Suppressor macrophage (primary cell): ENCODE measurements around the gene PRMT9.

ENCODE experiments used
- DNase-seq, 4 experiments: peaks; one replicate each; pipeline ENCODE4 v3.0.0-alpha.2; 2020 to 2022

The PRMT9 gene

DNA sequence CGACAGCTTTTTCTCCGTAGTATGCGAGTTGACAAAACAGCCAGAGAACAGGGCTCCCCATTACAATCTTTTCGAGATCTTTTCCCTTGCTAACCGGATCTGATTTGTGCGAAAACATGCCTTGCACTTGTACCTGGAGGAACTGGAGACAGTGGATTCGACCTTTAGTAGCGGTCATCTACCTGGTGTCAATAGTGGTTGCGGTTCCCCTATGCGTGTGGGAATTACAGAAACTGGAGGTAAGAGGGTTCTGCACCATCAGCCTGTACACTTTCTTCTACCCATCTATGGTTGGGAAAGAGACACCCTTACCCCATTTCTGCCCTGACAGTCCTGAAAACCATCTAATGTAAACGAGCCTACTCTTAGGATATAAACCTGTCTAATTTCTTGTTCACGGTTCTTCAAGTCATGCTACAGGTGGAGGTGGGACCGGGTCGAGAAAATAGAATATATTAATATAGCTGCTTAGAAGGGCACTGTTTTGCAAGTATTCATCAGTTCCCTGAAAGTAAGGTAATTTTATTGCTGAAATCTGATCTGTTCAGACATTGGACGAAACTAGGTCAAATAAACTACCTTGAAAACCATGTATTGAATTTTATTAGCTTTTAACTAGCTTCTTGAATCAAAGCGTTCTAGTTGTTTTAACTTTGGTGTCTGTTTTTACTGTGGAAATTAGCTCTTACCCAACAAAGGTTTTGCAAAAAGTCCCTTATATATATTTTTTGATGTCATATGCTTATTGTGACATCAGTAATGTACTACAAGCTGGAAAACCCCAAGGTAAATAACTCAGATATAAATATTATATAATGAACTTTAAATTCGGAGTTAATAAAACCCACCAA, 65.9 kb downstream of the PRMT9 start:
- peak in 3 of 4 experiments; percentile 3 to 7 (median 5) for DNase-seq

DNA sequence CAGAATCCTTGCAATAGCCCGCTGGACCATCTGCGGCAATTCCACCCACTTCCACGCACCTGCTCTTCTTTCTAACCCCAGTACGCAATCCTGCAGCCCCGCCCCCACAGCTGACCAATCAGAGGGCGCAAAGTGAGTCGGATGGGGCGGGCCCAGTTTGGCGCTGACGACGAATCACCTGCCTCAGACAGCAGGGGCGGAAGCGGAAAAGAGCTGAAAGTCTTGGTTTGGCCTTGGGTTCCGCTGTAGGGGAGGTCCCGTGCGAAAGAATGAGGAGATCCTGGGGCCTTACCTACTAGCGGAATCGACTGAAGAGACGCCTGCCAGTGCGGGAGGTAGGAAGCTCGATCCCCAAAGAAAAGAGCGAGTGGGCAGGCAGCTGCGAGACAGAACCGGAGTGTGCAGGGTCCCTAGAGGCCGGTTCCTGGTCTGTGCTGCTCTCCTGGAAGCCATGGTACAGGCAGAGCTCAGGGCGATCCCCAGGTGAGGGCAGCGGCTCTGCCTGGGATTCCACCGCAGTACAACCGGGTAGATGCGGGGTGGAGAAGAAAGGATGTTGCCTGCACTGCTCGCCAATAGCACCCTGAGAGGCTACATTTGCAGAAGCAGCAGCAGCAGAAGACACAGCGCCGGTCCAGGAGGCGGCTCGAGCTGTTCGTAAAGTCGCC, 66.7 kb downstream of the PRMT9 start, which contains the start of gene TMEM184C:
Gene TMEM184C, plus strand, starts transcription at position 225 of the 668 bp plus-strand sequence. CDS start 560 bp downstream, outside the sequence.
- peak; percentile 97 to 98 (median 98) for DNase-seq

DNA sequence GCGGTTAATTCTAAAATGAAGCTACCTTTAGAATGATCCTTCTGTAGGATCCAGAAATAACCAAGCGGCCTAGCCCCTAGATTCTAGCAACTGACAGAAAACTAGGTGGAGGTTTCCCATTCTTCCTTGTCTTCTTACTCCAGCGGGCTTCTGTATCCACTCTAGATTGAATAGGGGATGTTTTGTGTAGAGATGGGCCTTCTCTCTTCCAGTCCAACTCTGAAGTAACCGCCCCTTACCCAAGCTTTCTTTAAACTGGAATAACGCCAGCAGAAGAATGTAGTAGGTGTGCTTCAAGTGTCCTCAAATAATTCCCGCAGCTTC, 67.2 kb downstream of the PRMT9 start:
- DNase-seq, result no peak

DNA sequence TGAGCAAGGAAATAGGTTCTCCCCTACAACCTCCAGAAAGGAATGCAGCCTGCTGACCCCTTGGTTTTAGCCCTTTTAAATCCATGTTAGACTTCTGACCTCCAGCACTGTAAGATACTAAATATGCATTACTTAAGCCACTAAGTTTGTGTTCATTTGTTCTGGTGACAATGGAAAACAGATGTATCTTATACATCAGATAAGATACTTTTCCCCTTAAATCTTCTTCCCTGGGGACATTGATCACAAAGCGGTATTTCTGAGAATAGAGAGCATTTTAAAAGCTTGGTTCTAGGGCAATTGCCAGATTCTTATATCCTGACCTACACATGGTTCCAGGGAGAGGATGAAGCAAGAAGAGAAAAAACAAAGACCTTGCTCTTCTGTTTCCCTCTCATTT, 73.3 kb downstream of the PRMT9 start:
- DNase-seq, result no peak

DNA sequence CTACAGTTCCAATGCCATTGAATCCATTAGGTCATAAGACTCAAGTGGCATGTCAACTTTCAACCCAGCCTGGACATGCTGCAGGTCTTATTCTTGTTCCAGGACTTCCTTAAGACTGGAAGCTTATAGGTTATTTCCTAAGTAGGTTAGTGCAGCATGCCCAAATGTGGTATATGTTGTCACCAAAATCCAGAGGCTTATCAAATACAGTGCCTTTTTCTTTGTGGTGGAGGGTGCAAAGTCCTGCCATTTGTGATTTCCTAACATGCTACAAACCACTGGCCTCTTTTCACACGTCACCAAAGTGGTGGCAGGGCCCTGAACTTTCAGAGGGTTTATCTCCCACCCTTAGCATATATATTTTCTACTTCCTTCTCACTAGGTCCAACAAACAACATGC, 76.5 kb downstream of the PRMT9 start:
- DNase-seq, result no peak

DNA sequence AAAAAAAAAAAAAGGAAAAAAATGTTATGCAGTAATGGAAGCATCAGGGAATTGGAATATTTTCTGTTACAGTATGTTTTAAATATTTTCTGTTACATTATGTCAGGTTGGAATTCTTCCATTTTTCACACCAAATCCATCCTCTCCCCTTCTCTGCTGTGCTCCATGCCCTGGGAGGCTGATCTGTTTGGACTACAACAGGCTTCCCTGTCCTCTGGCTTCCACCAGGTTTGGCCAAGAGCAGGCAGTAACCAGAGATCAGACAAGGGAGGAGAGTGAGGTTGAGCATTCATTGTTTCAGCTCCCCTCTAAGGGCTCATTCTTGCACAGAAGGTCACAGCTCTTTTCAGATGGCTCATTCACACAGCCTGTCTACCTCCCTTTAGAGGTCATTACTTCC, 78.5 kb downstream of the PRMT9 start:
- no peak for DNase-seq

DNA sequence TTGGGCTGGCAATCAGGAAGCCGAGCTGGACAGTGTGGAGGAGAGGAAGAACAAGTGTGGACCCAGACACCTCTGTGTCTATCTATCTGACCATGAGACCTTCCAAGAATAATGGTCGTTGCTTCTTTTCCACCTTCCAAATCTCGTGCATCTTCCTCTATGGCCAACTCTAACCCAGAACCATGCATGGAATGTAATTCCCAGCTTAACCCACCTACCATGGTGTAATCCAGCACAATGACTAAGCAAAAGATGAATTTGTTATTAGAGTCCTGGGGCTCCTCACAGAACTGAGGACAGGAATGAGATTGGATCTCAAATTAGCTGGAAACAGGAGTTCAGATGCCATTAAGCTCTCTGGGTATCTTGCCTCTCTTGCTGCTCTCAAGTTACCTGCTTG, 84.2 kb downstream of the PRMT9 start:
- DNase-seq, result no peak

DNA sequence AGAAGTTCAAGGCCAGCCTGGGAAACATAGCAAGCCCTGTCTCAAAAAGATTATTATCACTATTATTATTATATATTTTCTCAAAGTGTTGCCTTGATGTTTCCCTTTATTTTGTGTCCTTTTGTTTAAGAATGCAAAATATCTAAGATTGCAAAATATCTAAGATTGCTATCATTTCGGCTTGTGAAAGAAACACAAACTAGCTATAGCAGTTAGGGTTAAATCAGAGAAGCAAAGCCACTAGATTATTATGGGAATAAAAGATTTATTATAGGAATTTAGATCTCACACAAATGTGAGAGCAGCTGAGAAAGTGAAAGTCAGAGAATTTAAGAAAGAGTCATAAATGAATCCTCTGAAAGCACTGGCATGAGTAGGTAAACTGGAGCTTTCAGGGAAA, 84.8 kb downstream of the PRMT9 start:
- DNase-seq, result no peak

DNA sequence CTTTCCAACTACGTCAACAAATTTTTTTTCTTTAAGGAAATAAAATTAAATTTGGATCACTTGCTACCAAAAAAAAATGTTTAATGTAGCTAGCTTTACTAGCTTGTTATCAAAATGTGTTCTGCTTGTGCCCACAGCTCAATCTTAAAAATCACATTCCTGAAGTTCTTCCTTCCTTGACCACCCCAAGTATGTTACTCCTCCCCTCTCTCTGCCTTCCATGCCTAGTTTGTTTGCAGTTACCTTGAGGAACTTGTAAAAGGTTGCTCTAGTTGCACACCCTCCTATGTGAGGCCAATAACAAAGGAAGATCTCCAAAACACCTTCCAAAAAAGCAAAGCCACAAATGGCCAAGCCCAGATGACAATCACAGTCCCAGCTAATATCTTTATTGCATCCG, 86.4 kb downstream of the PRMT9 start:
- DNase-seq, result no peak

DNA sequence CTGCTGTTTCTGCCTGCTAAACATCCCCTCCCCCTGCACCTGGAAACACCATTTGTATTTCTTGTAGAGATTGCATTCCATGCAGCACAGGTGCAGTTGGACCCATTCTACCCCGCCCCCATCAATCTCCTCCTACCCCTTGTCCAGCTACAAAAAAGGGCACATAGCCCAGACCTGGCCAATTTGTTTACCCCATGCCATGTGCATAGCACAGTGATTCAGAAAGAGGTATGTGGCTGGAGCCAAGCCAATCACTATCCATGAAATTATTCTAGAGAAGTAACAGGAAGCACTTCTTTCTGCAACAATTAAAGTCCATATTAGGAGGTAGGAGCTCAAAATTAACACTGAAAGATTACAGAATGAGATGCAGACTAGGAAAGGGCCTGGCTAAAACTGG, 87.0 kb downstream of the PRMT9 start:
- DNase-seq, result no peak

DNA sequence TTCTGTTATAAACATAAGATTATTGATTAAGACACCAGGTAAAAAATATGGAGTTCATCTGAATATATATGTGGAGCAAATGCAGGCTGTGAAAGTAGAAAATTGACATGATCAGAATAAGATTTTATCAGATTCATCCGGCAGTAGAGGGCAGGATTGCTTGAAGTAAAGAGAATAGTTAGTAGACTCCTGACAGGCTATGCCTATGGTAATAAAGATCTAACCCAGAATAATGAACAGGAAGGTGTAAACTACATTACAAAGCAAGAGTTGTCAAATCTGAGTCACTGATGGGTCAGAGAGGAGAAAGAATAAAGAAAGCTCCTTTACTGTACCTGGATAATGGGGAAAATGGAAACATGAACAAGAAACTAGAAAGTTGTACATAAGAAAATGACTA, 87.6 kb downstream of the PRMT9 start:
- no peak for DNase-seq

DNA sequence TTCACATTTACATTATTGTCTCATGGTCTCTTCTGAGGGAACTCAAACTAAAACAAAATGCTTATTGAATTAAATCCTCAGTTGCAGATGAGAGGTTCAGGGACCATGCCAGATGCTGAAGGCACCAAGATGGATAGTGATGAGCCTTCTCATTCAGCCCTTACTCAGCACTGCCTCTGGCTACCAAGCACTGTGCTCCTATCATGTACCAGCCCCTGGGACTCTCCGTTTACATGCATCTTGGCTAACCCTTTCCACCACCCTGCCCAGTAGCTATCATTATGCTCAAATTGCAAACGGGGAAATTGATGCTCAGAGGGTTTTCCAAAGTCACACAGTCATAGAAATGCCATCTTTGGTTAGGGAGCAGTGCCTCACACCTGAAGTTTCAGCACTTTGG, 89.4 kb downstream of the PRMT9 start:
- no peak for DNase-seq

DNA sequence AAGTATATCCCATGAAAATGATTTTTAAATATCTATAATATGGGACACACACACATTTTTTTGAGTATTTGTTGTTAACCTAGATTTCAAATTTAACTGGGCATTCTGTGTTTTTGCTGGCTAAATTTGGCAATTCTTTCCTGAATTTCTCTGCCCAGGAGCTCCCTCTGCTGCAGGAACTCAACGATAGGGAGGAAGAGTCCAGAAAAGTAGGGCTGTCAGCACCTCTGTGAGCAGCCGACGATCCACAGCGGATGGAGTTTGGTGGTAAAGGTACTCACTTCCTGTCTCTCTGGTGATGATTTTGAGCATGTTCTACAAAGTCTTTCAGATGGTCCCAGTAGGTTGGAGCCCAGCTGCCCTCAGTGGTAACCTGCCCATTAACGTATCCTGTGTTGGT, 89.9 kb downstream of the PRMT9 start:
- no peak for DNase-seq

DNA sequence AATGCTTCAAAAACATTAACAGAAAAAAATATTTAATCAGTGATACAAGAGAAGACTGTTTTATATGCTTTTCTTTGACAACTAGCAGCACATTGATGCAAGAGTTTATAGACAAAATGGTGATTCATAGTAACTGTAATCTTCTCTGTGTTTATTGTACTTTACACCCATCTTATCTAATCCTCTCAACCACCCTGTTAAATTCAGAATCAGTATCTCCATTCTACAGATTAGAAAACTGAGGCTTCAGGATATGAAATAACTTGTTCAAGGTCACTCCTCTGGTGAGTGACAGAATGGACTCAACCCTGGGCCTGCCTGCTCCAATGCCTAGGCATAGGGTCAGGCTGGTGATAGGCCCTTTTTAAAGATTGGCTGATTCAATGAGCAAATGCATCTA, 92.9 kb downstream of the PRMT9 start:
- DNase-seq, result no peak

DNA sequence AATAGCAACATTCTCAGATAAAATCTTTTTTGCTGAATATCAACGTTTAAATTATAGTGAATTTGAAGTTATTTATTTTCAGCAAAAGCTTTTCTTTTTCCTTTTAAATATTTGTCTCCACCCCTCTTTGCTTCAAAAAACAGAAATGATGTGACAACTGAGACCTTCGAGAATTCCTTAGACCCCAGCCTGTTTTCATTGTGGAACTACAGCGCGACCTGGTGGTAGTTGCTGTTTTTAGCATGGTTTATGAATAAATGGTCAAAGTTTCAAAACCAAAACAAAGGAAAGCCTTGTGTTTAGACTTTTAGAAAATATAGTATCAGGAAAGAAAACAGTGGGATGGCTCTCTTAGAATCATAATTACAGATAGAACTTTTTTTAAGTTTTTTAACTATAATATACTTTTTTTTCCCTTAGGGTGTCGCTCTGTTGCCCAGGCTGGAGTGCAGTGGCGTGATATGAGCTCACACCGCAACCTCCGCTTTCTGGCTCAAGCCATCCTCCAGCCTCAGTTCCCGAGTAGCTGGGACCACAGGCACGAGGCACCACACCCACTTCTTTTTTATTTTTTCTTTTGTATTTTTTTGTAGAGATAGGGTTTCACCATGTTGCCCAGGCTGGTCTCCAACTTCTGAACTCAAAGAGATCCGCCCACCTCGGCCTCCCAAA, 93.6 kb downstream of the PRMT9 start:
- peak; percentile 41 to 67 (median 60) for DNase-seq

DNA sequence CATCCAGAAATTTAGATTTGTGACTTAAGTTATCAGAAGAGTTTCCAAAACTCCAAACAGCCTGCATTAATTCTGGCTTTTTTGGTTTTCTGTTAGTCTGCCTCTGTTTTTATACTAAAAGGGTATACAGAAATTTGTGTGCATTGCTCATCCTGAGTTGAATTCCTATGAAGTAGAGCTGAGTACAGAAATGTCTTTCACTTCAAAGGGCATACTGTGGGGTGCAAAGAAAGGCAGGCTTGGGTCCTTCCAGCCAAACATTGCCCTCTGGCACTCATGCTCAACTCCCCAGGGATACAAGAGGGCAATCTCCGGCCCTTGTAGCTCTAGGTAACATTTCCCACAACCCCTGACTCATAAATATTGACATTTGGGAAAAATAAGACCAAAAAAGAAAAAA, 94.4 kb downstream of the PRMT9 start:
- DNase-seq, result no peak
